Mesendoderm (in vitro differentiated cells): ENCODE results near the gene MGARP.

Experiments used
- DNase-seq: peaks from one replicate; pipeline ENCODE4 v3.0.0; 2013
- H2AK5ac ChIP-seq: 2 replicates; pipeline ENCODE4 v1.6.1; 2013; ENCODE audit warnings: low read length, inconsistent platforms
- H2BK120ac ChIP-seq: 2 replicates; pipeline ENCODE4 v1.6.1; 2013; ENCODE audit warnings: low read depth, mild to moderate bottlenecking, low read length, moderate library complexity, mixed read lengths
- H2BK15ac ChIP-seq: replicated peaks from 2 replicates; pipeline ENCODE4 v1.6.1; 2013; ENCODE audit warnings: low read depth, mild to moderate bottlenecking, moderate library complexity
- H2BK5ac ChIP-seq: 2 replicates; pipeline ENCODE4 v1.6.1; 2013; ENCODE audit warnings: low read length, inconsistent platforms
- H3K18ac ChIP-seq: 2 replicates; pipeline ENCODE4 v1.6.1; 2013; ENCODE audit warnings: mild to moderate bottlenecking, low read length, mixed read lengths
- H3K23ac ChIP-seq: one replicate; pipeline ENCODE4 v1.6.1; 2013; ENCODE audit warnings: low read length
- H3K27ac ChIP-seq: 2 replicates; pipeline ENCODE4 v1.5.1; 2013; ENCODE audit warnings: low read depth, mild to moderate bottlenecking, inconsistent platforms, low read length, moderate library complexity
- H3K27me3 ChIP-seq: 2 replicates; pipeline ENCODE4 v1.6.1; 2013; ENCODE audit warnings: low read length, control low read depth, mild to moderate bottlenecking, inconsistent platforms; ENCODE audit not compliant: insufficient read depth, poor library complexity
- H3K36me3 ChIP-seq: 2 replicates; pipeline ENCODE4 v1.6.1; 2013; ENCODE audit warnings: low read length, inconsistent platforms; ENCODE audit not compliant: control insufficient read depth, insufficient read depth
- H3K4ac ChIP-seq: one replicate; pipeline ENCODE4 v1.6.1; 2013; ENCODE audit warnings: low read depth, mild to moderate bottlenecking, low read length, moderate library complexity
- H3K4me1 ChIP-seq: 2 replicates; pipeline ENCODE4 v1.6.1; 2013; ENCODE audit warnings: low read depth, low read length, inconsistent platforms; ENCODE audit not compliant: control insufficient read depth
- H3K4me2 ChIP-seq: 2 replicates; pipeline ENCODE4 v1.6.1; 2013; ENCODE audit warnings: low read length
- H3K4me3 ChIP-seq: 2 replicates; pipeline ENCODE4 v1.5.1; 2013; ENCODE audit warnings: mild to moderate bottlenecking, low read length
- H3K56ac ChIP-seq: one replicate; pipeline ENCODE4 v1.6.1; 2013; ENCODE audit warnings: low read length
- H3K79me1 ChIP-seq: 2 replicates; pipeline ENCODE4 v1.6.1; 2013; ENCODE audit warnings: low read length, inconsistent platforms
- H3K79me2 ChIP-seq: 2 replicates; pipeline ENCODE4 v1.6.1; 2013; ENCODE audit warnings: mild to moderate bottlenecking, low read length; ENCODE audit not compliant: control insufficient read depth, insufficient read depth
- H3K9ac ChIP-seq: 2 replicates; pipeline ENCODE4 v1.6.1; 2013; ENCODE audit warnings: low read length, inconsistent platforms
- H4K5ac ChIP-seq: one replicate; pipeline ENCODE4 v1.6.1; 2013; ENCODE audit warnings: low read length
- H4K8ac ChIP-seq: one replicate; pipeline ENCODE4 v1.6.1; 2013; ENCODE audit warnings: low read depth, mild to moderate bottlenecking, control low read depth, low read length, moderate library complexity
- WGBS: extraction: QIAGEN DNeasy Blood & Tissue Kit; methylation state at CpG from one replicate; pipeline ENCODE4 v1.1.7; 2013; ENCODE audit warnings: low lambda C conversion rate, missing lambda C conversion rate; ENCODE audit not compliant: insufficient coverage; ENCODE audit errors: extremely low coverage; 5-methylcytosine and 5-hydroxymethylcytosine counted together

Gene MGARP

GRCh38 chr4:139241086-139241783, 38.8 kb downstream of the MGARP start:
- H2BK5ac ChIP-seq, result no peak overlapping the region
- no peak overlapping the region for H3K56ac ChIP-seq
- H3K79me2 ChIP-seq, result no peaks in the 10 kb centered on the region

GRCh38 chr4:139239127-139239772, 40.8 kb downstream of the MGARP start:
- Histone ChIP-seq H3K27me3 (no peaks in the 10 kb centered on the region), H3K9ac (no peak overlapping the region), H4K8ac (no peak overlapping the region), H3K27ac (no peak overlapping the region), H2AK5ac (no peak overlapping the region), H3K18ac (no peak overlapping the region), H3K4me1 (no peaks in the 10 kb centered on the region), H3K4me2 (no peak overlapping the region), H3K4ac (no peak overlapping the region), H4K5ac (no peak overlapping the region), H2BK15ac (no peak overlapping the region), H2BK120ac (no peak overlapping the region), H3K4me3 (no peak overlapping the region), H3K56ac (no peak overlapping the region), H2BK5ac (no peak overlapping the region), H3K79me2 (no peaks in the 10 kb centered on the region), H3K79me1 (no peaks in the 10 kb centered on the region), H3K36me3 (no peaks in the 10 kb centered on the region), H3K23ac (no peak overlapping the region)
- no peak for DNase-seq
- WGBS, result no CpG with 5 or more reads among the region's 7 CpGs

More at GRCh38 chr4:139241086-139241783, 38.8 kb downstream of the MGARP start:
- WGBS, result no CpG with 5 or more reads among the region's 11 CpGs
- Histone ChIP-seq H2AK5ac (no peak overlapping the region), H3K79me1 (no peaks in the 10 kb centered on the region), H3K4me2 (no peak overlapping the region), H2BK120ac (no peak overlapping the region), H2BK15ac (no peak overlapping the region), H3K36me3 (no peaks in the 10 kb centered on the region), H3K4ac (no peak overlapping the region), H4K5ac (no peak overlapping the region), H3K9ac (no peak overlapping the region), H3K27ac (no peak overlapping the region), H3K4me1 (no peaks in the 10 kb centered on the region), H3K27me3 (no peaks in the 10 kb centered on the region), H3K23ac (no peak overlapping the region), H3K4me3 (no peak overlapping the region), H3K18ac (no peak overlapping the region), H4K8ac (no peak overlapping the region)
- DNase-seq, result peak; percentile 2

- Histone ChIP-seq H3K79me1 (no peaks in the 10 kb centered on the region), H3K4me1 (no peaks in the 10 kb centered on the region), H3K27ac (no peak overlapping the region), H3K36me3 (no peaks in the 10 kb centered on the region), H3K18ac (no peak overlapping the region), H3K4me2 (no peak overlapping the region), H2AK5ac (no peak overlapping the region), H2BK15ac (no peak overlapping the region), H3K27me3 (no peaks in the 10 kb centered on the region), H4K5ac (no peak overlapping the region), H3K4me3 (no peak overlapping the region), H3K4ac (no peak overlapping the region), H3K79me2 (no peaks in the 10 kb centered on the region), H3K9ac (no peak overlapping the region), H2BK120ac (no peak overlapping the region), H3K23ac (no peak overlapping the region), H4K8ac (no peak overlapping the region), H3K56ac (no peak overlapping the region), H2BK5ac (no peak overlapping the region)
- no CpG with 5 or more reads among the region's 3 CpGs for WGBS
- no peak for DNase-seq
Measured at GRCh38 chr4:139234253-139234652, 45.8 kb downstream of the MGARP start.

- peak; percentile 60 for DNase-seq
- no peaks in the 10 kb centered on the region for H3K27me3 ChIP-seq
- no CpG with 5 or more reads among the region's 3 CpGs for WGBS
Measured at GRCh38 chr4:139229534-139230039, 50.4 kb downstream of the MGARP start.

GRCh38 chr4:139227729-139228404, 52.2 kb downstream of the MGARP start:
- DNase-seq, result no peak
- Histone ChIP-seq H2AK5ac (no peak overlapping the region), H3K4ac (no peak overlapping the region), H3K79me1 (no peaks in the 10 kb centered on the region), H3K4me3 (no peak overlapping the region), H3K23ac (no peak overlapping the region), H3K18ac (no peak overlapping the region), H3K4me2 (no peak overlapping the region), H3K79me2 (no peaks in the 10 kb centered on the region), H2BK5ac (no peak overlapping the region), H3K27ac (no peak overlapping the region), H3K36me3 (no peaks in the 10 kb centered on the region), H3K27me3 (no peaks in the 10 kb centered on the region), H2BK15ac (no peak overlapping the region), H4K5ac (no peak overlapping the region), H2BK120ac (no peak overlapping the region), H3K56ac (no peak overlapping the region), H4K8ac (no peak overlapping the region), H3K9ac (no peak overlapping the region), H3K4me1 (no peaks in the 10 kb centered on the region)
- WGBS, result no CpG with 5 or more reads among the region's 2 CpGs

More at GRCh38 chr4:139229534-139230039, 50.4 kb downstream of the MGARP start:
- H3K23ac ChIP-seq, result no peak overlapping the region
- H2BK15ac ChIP-seq, result no peak overlapping the region
- no peak overlapping the region for H4K8ac ChIP-seq
- no peak overlapping the region for H2BK120ac ChIP-seq
- H3K79me2 ChIP-seq, result no peaks in the 10 kb centered on the region
- H3K18ac ChIP-seq, result no peak overlapping the region
- no peak overlapping the region for H3K27ac ChIP-seq
- H3K56ac ChIP-seq, result no peak overlapping the region
- H3K9ac ChIP-seq, result no peak overlapping the region
- H3K4me2 ChIP-seq, result no peak overlapping the region
- no peak overlapping the region for H3K4ac ChIP-seq
- H3K36me3 ChIP-seq, result no peaks in the 10 kb centered on the region
- H4K5ac ChIP-seq, result no peak overlapping the region
- H3K79me1 ChIP-seq, result no peaks in the 10 kb centered on the region
- H3K4me1 ChIP-seq, result no peaks in the 10 kb centered on the region
- no peak overlapping the region for H2BK5ac ChIP-seq
- no peak overlapping the region for H3K4me3 ChIP-seq
- no peak overlapping the region for H2AK5ac ChIP-seq
